HTERT RPE-1 (cell line): ENCODE data around the gene ADGRE3.

Experiments
- in situ Hi-C: fragments of 300-500 bp; cut with MboI; formaldehyde crosslinking; loops from 4 replicates; pipeline ENCODE4 v1.14.3; 2020; ENCODE audit warnings: low sequenced_read_pairs

Gene ADGRE3, protein sequence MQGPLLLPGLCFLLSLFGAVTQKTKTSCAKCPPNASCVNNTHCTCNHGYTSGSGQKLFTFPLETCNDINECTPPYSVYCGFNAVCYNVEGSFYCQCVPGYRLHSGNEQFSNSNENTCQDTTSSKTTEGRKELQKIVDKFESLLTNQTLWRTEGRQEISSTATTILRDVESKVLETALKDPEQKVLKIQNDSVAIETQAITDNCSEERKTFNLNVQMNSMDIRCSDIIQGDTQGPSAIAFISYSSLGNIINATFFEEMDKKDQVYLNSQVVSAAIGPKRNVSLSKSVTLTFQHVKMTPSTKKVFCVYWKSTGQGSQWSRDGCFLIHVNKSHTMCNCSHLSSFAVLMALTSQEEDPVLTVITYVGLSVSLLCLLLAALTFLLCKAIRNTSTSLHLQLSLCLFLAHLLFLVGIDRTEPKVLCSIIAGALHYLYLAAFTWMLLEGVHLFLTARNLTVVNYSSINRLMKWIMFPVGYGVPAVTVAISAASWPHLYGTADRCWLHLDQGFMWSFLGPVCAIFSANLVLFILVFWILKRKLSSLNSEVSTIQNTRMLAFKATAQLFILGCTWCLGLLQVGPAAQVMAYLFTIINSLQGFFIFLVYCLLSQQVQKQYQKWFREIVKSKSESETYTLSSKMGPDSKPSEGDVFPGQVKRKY

GRCh38 chr19:14674764-14675163, at the start of gene ADGRE3:
TSS of gene ADGRE3 (minus strand) at chr19:14674844. CDS start at chr19:14674770, 74 bp downstream.
- in situ Hi-C loops, result no loop called here

DNA sequence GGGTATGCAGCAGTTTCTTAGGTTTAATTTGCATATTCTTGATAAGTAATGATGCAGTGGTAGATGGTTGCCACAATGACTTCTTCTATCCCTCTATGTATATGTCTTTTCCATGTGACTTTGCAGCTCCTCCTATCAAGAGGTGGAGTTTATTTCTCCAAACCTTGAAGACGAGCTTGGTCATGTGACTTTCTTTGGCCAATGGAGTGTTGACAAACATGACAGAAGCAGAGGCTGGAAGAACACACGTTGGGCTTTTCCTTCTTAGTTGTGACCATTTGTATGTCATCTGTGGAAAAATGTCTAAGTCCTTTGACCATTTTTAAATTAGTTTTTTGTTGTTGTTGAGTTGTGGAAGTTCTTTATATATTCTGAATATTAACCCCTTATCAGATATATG, 47.5 kb upstream of the ADGRE3 start:
- in situ Hi-C loops, result no loop called here

GRCh38 chr19:14719162-14719561, 44.5 kb upstream of the ADGRE3 start:
- in situ Hi-C loops, result no loop called here

DNA sequence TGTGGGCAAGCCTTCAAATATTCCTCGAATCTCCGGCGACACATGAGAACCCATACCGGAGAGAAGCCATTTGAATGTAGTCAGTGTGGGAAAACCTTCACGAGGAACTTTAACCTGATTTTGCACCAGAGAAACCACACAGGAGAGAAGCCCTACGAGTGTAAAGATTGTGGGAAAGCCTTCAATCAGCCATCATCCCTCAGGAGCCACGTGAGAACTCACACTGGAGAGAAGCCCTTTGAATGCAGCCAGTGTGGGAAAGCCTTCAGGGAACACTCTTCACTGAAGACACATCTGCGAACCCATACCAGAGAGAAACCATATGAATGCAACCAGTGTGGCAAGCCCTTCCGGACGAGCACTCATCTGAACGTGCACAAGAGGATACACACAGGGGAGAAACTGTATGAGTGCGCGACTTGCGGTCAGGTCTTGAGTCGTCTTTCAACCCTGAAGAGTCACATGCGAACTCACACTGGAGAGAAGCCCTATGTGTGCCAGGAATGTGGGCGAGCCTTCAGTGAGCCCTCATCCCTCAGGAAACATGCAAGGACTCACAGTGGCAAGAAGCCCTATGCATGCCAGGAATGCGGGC, 44.0 kb upstream of the ADGRE3 start:
- in situ Hi-C loops, result no loop called here

DNA sequence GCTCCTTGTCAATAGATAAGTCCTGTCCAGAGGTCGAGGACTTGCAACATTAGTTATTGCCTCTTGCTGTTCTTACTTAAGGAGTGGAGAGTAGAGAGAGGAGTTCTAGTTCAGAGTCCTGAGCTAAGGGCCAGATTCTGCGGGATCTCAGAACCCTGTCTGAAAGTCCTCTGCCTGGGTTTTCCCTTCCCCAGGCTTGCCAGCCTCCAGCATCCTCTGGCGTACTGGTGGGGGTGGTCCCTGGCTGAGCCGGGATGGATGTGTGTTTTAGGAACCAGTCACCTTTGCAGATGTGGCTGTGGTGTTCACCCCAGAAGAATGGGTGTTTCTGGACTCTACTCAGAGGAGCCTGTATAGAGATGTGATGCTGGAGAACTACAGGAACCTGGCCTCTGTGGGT, 41.2 kb upstream of the ADGRE3 start:
- in situ Hi-C loops, result no loop called here

GRCh38 chr19:14704450-14704849, 29.8 kb upstream of the ADGRE3 start:
- in situ Hi-C loops, result no loop called here

DNA sequence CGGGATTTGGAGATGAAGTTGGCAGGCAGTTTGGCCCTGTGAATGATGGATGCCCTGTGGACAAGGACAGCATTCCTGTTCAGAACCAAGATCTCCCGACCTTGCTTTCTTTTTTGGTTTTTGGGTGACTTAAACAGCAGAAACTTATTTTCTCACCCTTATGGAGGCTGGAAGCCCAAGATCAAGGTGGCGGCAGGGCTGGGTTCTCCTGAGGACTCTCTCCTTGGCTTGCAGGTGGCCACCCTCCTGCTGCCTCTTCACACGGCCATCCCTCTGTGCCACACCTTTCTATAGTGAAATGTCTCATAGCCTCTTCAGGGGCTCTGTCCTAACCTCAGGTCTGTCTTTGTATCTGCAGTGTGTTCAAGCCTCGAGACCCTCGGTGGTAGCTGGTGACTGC, 29.2 kb upstream of the ADGRE3 start:
- in situ Hi-C loops, result no loop called here

GRCh38 chr19:14700711-14701375, 26.2 kb upstream of the ADGRE3 start:
- in situ Hi-C loops, result no loop called here

- in situ Hi-C loops, result no loop called here
Observed at GRCh38 chr19:14699641-14700040, 25.0 kb upstream of the ADGRE3 start.

DNA sequence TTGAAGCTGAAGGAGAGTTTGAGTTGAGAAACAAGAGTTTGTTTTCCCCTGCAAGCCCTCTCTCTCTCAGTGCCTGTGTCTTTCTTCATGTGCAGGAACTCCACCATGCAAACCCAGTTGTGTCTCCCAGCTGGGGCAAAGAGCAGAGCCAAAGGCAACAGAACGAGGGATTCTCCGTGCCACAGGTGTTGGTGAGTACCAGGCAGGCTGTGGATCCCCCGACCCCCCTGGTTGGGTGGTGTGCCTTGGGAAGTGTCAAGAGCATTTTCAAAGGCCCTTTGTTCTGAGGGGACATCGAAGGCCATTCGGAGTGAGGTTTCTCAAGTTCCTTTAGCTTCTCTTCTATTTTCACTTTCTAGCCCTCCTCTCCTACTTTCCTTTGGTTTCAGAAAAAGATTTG, 20.8 kb upstream of the ADGRE3 start:
- in situ Hi-C loops, result no loop called here

DNA sequence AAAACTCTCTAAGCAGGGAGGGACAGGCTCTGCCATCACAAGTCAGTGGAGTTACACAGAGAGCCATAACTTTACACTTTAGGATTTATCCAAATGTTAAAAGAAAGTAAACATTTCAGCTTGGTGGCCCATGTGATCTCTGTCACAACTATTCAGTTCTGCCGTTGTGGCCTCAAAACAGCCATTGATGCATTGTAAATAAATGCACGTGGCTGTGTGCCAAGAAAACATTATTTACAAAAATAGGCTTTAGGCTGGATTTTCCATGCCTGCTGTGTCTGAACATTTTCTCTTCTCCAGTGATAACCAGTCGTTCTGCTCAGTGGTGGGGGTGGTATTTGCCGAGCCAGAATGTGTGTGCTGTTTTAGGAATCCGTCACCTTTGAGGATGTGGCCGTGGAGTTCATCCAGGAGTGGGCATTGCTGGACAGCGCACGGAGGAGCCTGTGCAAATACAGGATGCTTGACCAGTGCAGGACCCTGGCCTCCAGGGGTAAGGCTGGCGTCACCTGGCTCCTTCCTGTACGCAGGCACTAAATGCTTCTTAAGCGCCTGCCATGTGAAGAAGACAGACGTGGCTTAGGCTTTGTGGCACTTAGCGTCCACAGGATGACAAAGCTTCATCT, 20.1 kb upstream of the ADGRE3 start:
- in situ Hi-C loops, result no loop called here

DNA sequence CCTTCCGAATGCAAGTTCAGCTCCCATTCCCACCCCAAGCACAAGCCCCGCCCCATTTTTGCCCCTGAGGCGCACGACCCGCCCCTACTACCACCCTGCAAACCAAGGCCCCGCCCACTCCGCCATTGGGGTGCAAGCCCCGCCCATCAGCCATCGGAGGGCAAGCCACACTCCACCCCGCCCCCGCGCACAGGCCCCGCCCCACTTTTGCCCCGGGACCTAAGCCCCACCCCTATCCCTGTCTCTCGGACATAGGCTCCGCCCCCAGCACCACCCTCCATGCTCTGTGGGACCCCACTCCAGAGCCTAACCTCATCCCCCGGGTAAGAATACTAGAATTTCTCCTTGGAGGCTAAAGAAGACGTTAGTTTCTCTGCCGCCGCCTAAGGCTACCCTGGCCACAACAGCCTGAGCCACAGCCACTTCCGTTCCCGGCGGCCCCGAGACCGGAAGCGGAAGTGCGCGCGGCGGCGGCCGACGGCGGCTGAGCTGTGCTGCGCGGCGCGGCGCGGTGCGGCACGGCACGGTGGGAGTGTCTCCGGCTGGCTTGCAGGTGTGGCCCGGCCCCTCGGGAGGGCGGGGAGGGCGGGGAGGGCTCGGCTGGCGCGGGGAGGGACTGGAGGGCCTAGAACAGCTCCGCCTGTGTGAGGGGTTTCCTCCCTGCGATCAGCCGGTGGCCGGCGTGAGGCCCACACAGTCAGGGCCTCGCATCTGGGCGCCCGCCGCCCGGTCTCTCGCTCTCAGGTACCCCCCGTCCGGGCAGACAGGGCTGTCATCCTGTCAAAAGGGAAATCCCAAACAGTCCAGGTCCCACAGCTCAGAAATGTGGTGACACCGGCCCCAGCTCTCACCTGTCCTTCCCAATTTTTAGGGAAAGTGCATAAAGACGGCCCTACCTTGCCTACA, 15.2 kb upstream of the ADGRE3 start, which contains the start of gene ZNF333:
Gene ZNF333 (plus strand): TSS at position 451 of the 906 bp plus-strand sequence. CDS start 3,444 bp downstream, outside the sequence.
- in situ Hi-C loops, result no loop called here

GRCh38 chr19:14686411-14686810, 11.8 kb upstream of the ADGRE3 start:
- in situ Hi-C loops, result no loop called here

DNA sequence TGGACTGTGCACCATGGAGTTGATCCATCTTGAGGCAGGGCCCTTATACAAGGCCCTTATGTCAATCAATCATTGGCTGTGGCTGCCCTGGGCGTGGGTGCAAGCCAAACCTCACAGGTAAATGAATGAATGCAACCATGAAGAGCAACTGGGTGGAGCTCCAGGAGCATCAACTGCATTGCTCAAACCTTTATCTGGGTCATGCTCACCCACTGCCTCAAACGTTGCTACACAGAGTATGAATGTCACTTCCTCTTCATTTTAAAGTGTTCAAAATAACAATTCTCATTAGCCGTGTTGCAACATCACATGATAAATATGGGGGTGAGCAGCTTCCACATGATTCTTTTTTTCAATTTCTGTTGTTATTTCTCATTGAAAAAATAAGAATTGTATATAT, 8.8 kb upstream of the ADGRE3 start:
- in situ Hi-C loops, result no loop called here

- in situ Hi-C loops, result no loop called here
Observed at GRCh38 chr19:14682084-14682483, 7.4 kb upstream of the ADGRE3 start.

- in situ Hi-C loops, result no loop called here
Observed at GRCh38 chr19:14678199-14678598, 3.6 kb upstream of the ADGRE3 start.

GRCh38 chr19:14677464-14677863, 2.8 kb upstream of the ADGRE3 start:
- in situ Hi-C loops, result no loop called here

- in situ Hi-C loops, result no loop called here
Observed at GRCh38 chr19:14676762-14677161, 2.1 kb upstream of the ADGRE3 start.

DNA sequence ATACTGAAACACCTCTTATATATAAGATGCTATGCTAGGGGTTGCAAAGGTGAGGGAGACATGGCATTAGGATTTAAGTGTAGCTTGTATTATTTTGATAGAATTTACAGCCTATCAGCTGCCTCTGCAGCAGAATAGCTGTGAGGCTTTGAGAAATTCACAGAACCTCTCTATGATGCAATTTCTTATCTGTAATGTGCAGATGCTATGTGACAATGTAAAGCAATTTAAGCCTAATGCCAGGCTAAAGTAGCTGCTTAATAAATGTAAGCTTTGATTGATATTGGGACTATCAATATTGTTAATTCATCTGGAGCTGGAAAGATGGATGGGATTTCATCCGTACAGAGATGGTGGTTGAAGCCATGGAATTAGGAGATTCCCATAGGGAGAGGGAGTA, 1.6 kb downstream of the ADGRE3 start:
- in situ Hi-C loops, result no loop called here
